ENCODE measurements around the gene FRMD3.
"Not testable (repeated sequence)": the region's sequence is repeated elsewhere in the genome, so short reads cannot be mapped to it uniquely, and the experiment has no call there.

Gene FRMD3

DNA sequence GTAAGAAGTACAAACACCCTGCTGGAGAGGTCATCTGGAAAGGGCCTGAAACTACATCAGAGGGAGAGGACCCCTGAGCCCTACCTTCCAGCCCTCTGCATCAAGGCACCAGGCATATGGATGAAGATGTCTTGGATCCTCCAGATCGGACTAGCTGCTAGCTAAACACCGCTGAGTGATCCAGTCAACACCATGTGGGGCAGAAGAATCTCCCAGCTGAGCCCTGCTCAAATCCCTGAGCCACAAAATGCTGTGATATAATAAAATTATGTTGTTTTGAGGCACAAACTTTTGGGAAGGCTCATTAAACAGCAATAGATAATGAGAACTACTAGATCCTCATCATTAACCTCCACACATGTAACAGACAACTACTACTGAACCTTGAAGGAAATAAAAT lies 155.2 kb downstream of the FRMD3 start:
- no peaks in the 10 kb centered on the region for H3K4me1 ChIP-seq (ENCODE audit: insufficient read depth, low read length)
- no peak overlapping the region for H3K27ac ChIP-seq (ENCODE audit: low read length)
- H3K27me3 ChIP-seq (ENCODE audit: insufficient read depth, low read length), result no peaks in the 10 kb centered on the region
- no peaks in the 10 kb centered on the region for H3K36me3 ChIP-seq (ENCODE audit: insufficient read depth, low read depth, low read length)
- H3K9ac ChIP-seq (ENCODE audit: low read depth, low read length), result no peak overlapping the region
- H3K4me3 ChIP-seq (ENCODE audit: low read length), result no peak overlapping the region
- no peaks in the 10 kb centered on the region for H3K9me3 ChIP-seq (ENCODE audit: insufficient read depth, low read depth, low read length)

DNA sequence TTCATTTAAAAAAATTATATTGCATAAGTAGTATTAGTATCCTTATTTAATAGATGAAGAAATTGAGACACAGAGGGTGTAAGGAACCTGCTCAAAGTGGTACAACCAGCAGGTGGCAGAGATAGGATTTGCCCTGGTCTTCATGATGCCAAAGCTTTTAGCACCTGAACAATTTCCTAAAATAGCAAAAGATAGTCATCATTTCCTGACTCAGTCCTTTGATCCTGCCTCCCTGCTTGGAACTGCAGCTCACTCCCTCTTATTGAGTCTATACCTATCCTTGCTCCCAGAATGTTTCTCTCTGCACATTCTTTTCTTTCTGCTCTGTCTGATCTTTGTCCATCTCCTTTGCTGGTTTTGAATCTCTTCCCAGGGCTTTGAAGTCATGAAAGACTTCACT lies 155.8 kb downstream of the FRMD3 start:
- Histone ChIP-seq H3K9me3 (ENCODE audit: insufficient read depth, low read depth, low read length) (no peaks in the 10 kb centered on the region), H3K9ac (ENCODE audit: low read depth, low read length) (no peak overlapping the region), H3K27ac (ENCODE audit: low read length) (no peak overlapping the region), H3K4me1 (ENCODE audit: insufficient read depth, low read length) (no peaks in the 10 kb centered on the region), H3K4me3 (ENCODE audit: low read length) (no peak overlapping the region), H3K36me3 (ENCODE audit: insufficient read depth, low read depth, low read length) (no peaks in the 10 kb centered on the region), H3K27me3 (ENCODE audit: insufficient read depth, low read length) (no peaks in the 10 kb centered on the region)

DNA sequence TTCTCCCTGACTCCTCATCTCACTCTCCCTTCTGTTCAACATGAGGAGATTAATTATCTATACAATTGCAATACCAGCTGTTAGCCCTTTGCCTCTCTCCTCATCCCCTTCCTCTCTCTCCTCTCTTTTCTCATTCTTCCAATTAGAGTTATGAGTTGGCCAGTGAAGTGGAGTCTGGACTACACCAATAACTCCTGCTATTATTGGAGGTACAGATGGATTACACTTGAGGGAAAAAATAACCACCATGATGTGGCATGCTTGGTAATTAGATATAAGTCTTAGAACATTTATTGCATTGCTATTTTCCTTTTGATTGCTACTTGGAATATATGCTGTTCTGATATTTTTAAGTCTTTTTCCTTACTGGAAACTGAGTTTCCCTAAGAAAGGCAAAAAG lies 159.2 kb downstream of the FRMD3 start:
- Histone ChIP-seq H3K4me1 (ENCODE audit: insufficient read depth, low read length) (no peaks in the 10 kb centered on the region), H3K9me3 (ENCODE audit: insufficient read depth, low read depth, low read length) (no peaks in the 10 kb centered on the region), H3K4me3 (ENCODE audit: low read length) (no peak overlapping the region), H3K9ac (ENCODE audit: low read depth, low read length) (no peak overlapping the region), H3K27ac (ENCODE audit: low read length) (no peak overlapping the region), H3K36me3 (ENCODE audit: insufficient read depth, low read depth, low read length) (no peaks in the 10 kb centered on the region), H3K27me3 (ENCODE audit: insufficient read depth, low read length) (no peaks in the 10 kb centered on the region)

DNA sequence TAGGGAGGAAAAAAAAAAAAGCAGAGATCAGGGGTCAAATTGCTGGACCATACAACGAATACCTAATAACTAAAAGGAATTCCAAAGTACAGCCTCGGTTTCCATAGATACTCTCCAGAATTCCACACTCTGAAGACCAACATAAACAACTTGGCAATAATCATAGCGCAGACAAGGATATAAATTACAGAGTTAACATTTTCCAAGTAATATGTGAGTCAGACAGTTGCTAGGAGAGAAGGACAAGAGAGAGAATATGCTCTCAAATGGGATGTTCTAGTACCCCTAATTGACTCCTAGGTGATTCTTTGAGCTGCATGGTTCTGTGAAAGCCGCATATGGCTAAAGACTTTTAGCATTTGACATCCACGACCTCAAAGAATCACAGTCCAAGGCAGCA lies 165.2 kb downstream of the FRMD3 start:
- Histone ChIP-seq H3K4me3 (ENCODE audit: low read length) (no peak overlapping the region), H3K36me3 (ENCODE audit: insufficient read depth, low read depth, low read length) (no peaks in the 10 kb centered on the region), H3K27ac (ENCODE audit: low read length) (no peak overlapping the region), H3K9me3 (ENCODE audit: insufficient read depth, low read depth, low read length) (no peaks in the 10 kb centered on the region), H3K9ac (ENCODE audit: low read depth, low read length) (no peak overlapping the region), H3K27me3 (ENCODE audit: insufficient read depth, low read length) (no peaks in the 10 kb centered on the region), H3K4me1 (ENCODE audit: insufficient read depth, low read length) (no peaks in the 10 kb centered on the region)

DNA sequence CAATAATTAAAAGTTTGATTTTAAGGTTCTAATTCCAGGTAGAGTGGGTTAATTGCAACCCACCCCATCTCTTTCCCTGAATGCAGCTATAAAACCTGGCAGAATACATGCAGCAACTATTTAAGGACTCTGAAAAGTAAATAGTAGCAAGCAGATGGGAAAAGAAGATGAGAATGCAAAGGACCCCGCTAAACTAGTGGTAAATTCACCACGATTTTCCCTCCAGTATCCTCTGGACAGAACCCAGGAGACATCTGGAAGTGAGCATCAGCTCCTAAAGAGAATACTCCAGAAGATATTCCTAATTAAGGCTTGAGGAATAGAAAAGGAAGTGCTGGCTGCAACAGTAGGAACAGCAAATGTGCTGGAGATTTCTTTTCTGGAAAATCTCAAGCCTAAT lies 170.9 kb downstream of the FRMD3 start:
- no peak overlapping the region for H3K4me3 ChIP-seq (ENCODE audit: low read length)
- no peak overlapping the region for H3K9ac ChIP-seq (ENCODE audit: low read depth, low read length)
- no peaks in the 10 kb centered on the region for H3K36me3 ChIP-seq (ENCODE audit: insufficient read depth, low read depth, low read length)
- no peaks in the 10 kb centered on the region for H3K27me3 ChIP-seq (ENCODE audit: insufficient read depth, low read length)
- H3K27ac ChIP-seq (ENCODE audit: low read length), result no peak overlapping the region
- H3K4me1 ChIP-seq (ENCODE audit: insufficient read depth, low read length), result no peaks in the 10 kb centered on the region
- no peaks in the 10 kb centered on the region for H3K9me3 ChIP-seq (ENCODE audit: insufficient read depth, low read depth, low read length)

DNA sequence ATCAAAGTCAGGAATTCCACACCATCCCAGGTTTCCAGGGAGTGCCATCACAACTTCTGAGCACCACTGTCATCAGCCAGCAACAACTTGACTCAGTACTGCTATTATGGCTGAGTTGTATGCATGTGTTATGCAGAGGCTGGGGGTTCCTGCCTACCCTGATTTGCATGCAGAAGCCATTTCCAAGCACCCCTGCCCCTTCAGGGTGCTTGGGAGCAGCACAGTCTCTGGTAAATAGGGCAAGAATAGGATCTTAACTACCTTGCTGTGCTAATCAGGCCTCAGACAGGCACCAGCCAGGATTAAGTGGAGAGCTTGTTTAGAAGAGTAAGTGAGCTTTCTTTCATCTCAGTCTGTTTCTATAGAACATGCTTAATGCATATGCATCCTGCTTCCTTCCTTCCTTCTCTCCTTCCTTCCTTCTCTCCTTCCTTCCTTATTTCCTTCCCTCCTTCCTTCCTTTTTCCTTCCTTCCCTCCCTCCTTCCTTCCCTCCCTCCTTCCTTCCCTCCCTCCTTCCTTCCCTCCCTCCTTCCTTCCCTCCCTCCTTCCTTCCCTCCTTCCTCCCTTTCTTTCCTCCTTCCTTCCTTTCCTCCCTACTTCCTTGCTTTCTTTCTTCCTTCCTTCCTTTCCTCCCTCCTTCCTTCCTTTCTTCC lies 175.7 kb downstream of the FRMD3 start:
- no peaks in the 10 kb centered on the region for H3K9me3 ChIP-seq (ENCODE audit: insufficient read depth, low read depth, low read length)
- H3K36me3 ChIP-seq (ENCODE audit: insufficient read depth, low read depth, low read length), result no peaks in the 10 kb centered on the region
- no peak overlapping the region for H3K9ac ChIP-seq (ENCODE audit: low read depth, low read length)
- H3K27ac ChIP-seq (ENCODE audit: low read length), result no peak overlapping the region
- H3K4me1 ChIP-seq (ENCODE audit: insufficient read depth, low read length), result no peaks in the 10 kb centered on the region
- H3K4me3 ChIP-seq (ENCODE audit: low read length), result no peak overlapping the region
- H3K27me3 ChIP-seq (ENCODE audit: insufficient read depth, low read length), result no peaks in the 10 kb centered on the region

DNA sequence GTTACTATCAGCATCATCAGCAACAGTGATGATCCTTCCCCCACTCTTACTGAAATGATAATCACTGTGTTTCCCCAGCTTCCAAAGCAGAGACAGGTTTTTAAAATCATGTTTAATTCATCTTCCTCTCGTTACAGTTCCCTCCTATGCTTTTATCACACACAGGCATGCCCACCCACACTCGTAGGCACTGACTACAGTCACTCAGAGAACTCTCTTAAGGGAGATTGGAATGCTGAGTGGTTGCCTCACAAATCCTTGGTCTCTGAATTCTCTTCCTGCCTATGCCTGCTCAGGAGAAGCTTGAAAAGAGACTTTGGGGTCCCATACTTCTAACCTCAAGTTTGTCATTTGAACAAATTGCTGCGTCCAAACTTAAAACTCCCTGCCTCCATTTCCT lies 179.2 kb downstream of the FRMD3 start:
- Histone ChIP-seq H3K27ac (ENCODE audit: low read length) (no peak overlapping the region), H3K27me3 (ENCODE audit: insufficient read depth, low read length) (no peaks in the 10 kb centered on the region), H3K9ac (ENCODE audit: low read depth, low read length) (no peak overlapping the region), H3K36me3 (ENCODE audit: insufficient read depth, low read depth, low read length) (no peaks in the 10 kb centered on the region), H3K9me3 (ENCODE audit: insufficient read depth, low read depth, low read length) (no peaks in the 10 kb centered on the region), H3K4me1 (ENCODE audit: insufficient read depth, low read length) (no peaks in the 10 kb centered on the region), H3K4me3 (ENCODE audit: low read length) (no peak overlapping the region)

DNA sequence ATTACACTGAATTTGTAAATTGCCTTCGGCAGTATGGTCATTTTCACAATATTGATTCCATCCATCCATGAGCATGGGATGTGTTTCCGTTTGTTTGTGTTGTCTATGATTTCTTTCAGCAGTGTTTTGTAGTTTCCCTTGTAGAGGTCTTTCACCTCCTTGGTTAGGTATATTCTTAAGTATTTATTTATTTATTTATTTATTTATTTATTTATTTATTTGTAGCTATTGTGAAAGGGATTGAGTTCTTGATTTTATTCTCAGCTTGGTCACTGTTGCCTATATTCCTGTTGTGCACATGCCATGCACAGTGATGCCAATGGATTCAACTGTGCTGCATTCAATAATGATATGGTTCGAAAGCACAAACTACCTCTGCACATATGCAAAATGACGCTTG lies 179.7 kb downstream of the FRMD3 start:
- not testable (repeated sequence) for H3K9me3 ChIP-seq (ENCODE audit: insufficient read depth, low read depth, low read length); H3K36me3 ChIP-seq (ENCODE audit: insufficient read depth, low read depth, low read length); H3K27ac ChIP-seq (ENCODE audit: low read length); H3K9ac ChIP-seq (ENCODE audit: low read depth, low read length); H3K4me1 ChIP-seq (ENCODE audit: insufficient read depth, low read length); H3K27me3 ChIP-seq (ENCODE audit: insufficient read depth, low read length); H3K4me3 ChIP-seq (ENCODE audit: low read length)

DNA sequence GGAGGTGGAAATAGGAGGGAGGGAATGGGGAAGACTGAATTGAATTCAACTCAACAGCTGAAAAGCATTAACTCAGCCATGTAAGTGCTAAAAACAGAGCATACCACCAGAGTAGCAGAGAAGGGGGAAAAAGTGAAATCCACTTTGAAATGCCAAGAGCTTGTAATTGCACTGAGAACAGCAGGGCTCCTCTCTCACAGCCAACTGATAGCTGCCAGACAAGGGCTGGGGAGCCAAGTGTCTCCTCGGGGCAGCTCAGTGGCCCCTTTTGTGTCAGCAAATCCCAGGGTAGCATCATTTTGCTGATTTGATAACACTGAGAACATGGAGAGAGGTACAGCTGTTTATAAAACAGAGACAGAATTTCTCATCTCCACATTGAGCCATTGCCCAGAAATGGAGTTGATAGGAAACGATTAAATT lies 182.5 kb downstream of the FRMD3 start:
- Histone ChIP-seq H3K27ac (ENCODE audit: low read length) (no peak overlapping the region), H3K27me3 (ENCODE audit: insufficient read depth, low read length) (no peaks in the 10 kb centered on the region), H3K9me3 (ENCODE audit: insufficient read depth, low read depth, low read length) (no peaks in the 10 kb centered on the region), H3K36me3 (ENCODE audit: insufficient read depth, low read depth, low read length) (no peaks in the 10 kb centered on the region), H3K9ac (ENCODE audit: low read depth, low read length) (no peak overlapping the region), H3K4me1 (ENCODE audit: insufficient read depth, low read length) (no peaks in the 10 kb centered on the region), H3K4me3 (ENCODE audit: low read length) (no peak overlapping the region)

DNA sequence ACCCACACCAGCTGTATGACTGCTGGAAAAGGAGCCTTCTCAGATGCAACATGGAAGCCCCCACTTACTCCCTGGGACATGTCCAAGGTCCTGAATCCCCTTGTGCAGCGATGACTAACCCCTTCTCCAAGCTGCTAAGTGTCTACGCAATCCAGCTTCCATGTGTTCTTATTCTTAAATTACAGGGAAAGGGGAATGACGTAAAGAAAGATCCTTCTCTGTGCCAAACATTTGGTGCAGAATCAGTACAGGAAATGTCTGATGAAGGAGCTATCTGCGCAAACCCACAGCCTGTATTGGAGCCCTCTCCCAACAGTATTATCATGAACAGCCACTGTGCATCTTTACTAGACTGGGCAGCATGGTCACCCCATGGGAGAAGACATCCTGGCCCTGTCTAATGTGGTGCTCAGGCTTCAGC lies 183.2 kb downstream of the FRMD3 start:
- Histone ChIP-seq H3K9me3 (ENCODE audit: insufficient read depth, low read depth, low read length) (no peaks in the 10 kb centered on the region), H3K4me1 (ENCODE audit: insufficient read depth, low read length) (no peaks in the 10 kb centered on the region), H3K27ac (ENCODE audit: low read length) (no peak overlapping the region), H3K36me3 (ENCODE audit: insufficient read depth, low read depth, low read length) (no peaks in the 10 kb centered on the region), H3K9ac (ENCODE audit: low read depth, low read length) (no peak overlapping the region), H3K27me3 (ENCODE audit: insufficient read depth, low read length) (no peaks in the 10 kb centered on the region), H3K4me3 (ENCODE audit: low read length) (no peak overlapping the region)

DNA sequence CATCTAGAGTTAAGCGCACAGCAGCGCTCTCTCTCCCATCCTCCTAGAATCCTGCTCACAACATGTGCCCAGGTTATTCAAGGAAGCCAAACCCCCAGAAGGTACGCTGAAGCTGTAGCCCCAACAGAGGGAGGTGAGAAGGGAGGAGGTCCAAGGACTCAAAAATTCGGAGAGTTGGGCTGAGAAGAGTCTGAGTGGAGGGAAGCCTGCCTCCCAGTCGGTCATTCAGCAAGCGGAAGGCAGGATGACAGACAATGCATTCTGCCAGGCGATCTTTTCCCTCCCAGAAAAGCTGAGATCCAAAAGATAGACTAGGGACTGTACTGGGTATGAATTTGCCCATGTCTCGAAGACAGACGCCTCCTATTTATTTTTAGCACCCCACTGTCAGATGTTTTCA lies 189.2 kb downstream of the FRMD3 start:
- Histone ChIP-seq H3K27me3 (ENCODE audit: insufficient read depth, low read length) (no peaks in the 10 kb centered on the region), H3K9ac (ENCODE audit: low read depth, low read length) (no peak overlapping the region), H3K36me3 (ENCODE audit: insufficient read depth, low read depth, low read length) (no peaks in the 10 kb centered on the region), H3K4me3 (ENCODE audit: low read length) (no peak overlapping the region), H3K4me1 (ENCODE audit: insufficient read depth, low read length) (no peaks in the 10 kb centered on the region), H3K9me3 (ENCODE audit: insufficient read depth, low read depth, low read length) (no peaks in the 10 kb centered on the region), H3K27ac (ENCODE audit: low read length) (no peak overlapping the region)

DNA sequence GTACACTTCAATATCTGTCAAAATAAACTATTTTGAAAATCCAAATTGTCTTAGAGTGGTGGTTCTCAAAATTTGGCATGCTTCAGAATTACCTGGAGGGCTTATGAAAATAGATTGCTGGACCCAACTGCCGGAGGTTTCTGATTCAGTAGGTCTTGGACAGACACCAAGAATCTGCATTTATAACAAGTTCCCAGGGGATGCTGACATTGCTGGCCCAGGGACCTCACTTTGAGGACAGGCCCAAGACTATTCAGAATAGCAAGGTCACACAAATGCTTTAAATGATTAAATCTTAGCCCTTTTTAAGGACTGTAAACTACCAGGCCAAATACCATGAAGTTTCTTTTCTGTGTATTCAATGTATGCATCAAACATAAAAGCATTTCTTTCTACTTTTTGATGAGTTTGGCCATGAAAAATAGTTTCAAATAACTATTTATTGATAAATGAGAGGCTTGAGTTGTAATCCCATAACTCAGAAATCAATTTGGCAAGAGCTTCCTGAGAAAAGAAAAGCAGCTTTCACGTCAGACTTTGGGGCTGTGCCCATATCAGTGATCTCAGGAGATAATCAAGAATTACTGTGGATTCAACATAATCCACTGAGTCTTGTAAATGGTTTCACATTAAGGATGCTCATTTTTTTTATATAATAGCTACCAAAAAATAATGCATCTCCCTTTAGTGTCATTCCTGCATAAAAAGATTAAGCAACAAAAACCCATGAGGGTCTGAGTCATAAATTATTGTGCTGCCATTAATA lies 191.4 kb downstream of the FRMD3 start:
- H3K4me3 ChIP-seq (ENCODE audit: low read length), result no peak overlapping the region
- H3K4me1 ChIP-seq (ENCODE audit: insufficient read depth, low read length), result no peaks in the 10 kb centered on the region
- no peaks in the 10 kb centered on the region for H3K27me3 ChIP-seq (ENCODE audit: insufficient read depth, low read length)
- no peaks in the 10 kb centered on the region for H3K9me3 ChIP-seq (ENCODE audit: insufficient read depth, low read depth, low read length)
- no peak overlapping the region for H3K27ac ChIP-seq (ENCODE audit: low read length)
- H3K36me3 ChIP-seq (ENCODE audit: insufficient read depth, low read depth, low read length), result no peaks in the 10 kb centered on the region
- no peak overlapping the region for H3K9ac ChIP-seq (ENCODE audit: low read depth, low read length)

All from iPS-20b (cell line).